AG04449 (cell line): Measurements from ENCODE around the gene JOSD1.

Source experiments
- CTCF ChIA-PET: fragments of 350-600 bp; formaldehyde crosslinking; extraction: SDS; loops from one replicate; lab custom pipeline; 2021; ENCODE audit warnings: antibody characterized with exemption; lab: Yijun Ruan, JAX
- POLR2A ChIA-PET: fragments of 400-600, 350-600 bp; formaldehyde crosslinking; extraction: SDS; loops from one replicate; lab custom pipeline; 2020; ENCODE audit warnings: antibody characterized with exemption, inconsistent platforms; lab: Yijun Ruan, JAX
- DNase-seq: peaks from one replicate; pipeline ENCODE4 v3.0.0-alpha.2; 2010; ENCODE audit warnings: low read depth, low spot score
- H3K4me3 ChIP-seq: 2 replicates; pipeline ENCODE4 v1.5.1; 2011; ENCODE audit warnings: low read depth, mild to moderate bottlenecking, control low read depth, low read length
- TF ChIP-seq, protein P1 (sequence below): IDR thresholded peaks from one replicate; pipeline ENCODE4 v1.5.1; 2011; ENCODE audit warnings: mild to moderate bottlenecking, moderate library complexity, low read length, control low read depth, inconsistent platforms; ENCODE audit not compliant: insufficient read depth; ENCODE audit errors: missing control alignments

The JOSD1 gene

DNA sequence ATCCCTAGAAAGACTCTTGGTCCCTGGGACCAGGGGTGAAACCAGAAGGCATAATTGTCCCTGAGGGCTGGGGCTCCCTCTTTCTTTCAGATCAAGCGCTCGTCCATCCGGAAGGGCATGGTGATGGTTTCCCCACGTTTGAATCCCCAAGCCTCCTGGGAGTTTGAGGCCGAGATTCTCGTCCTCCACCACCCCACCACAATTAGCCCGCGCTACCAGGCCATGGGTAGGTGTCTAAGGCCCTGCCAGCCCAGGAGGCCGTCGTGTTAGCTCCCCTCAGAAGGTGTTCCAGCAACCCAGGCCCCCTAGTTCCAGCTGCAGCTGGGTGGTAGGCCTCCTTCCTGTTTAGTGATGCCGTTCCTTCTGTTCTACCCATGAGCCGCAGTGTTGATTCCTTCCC, 26.4 kb upstream of the JOSD1 start:
- TF ChIP-seq, protein P1, sequence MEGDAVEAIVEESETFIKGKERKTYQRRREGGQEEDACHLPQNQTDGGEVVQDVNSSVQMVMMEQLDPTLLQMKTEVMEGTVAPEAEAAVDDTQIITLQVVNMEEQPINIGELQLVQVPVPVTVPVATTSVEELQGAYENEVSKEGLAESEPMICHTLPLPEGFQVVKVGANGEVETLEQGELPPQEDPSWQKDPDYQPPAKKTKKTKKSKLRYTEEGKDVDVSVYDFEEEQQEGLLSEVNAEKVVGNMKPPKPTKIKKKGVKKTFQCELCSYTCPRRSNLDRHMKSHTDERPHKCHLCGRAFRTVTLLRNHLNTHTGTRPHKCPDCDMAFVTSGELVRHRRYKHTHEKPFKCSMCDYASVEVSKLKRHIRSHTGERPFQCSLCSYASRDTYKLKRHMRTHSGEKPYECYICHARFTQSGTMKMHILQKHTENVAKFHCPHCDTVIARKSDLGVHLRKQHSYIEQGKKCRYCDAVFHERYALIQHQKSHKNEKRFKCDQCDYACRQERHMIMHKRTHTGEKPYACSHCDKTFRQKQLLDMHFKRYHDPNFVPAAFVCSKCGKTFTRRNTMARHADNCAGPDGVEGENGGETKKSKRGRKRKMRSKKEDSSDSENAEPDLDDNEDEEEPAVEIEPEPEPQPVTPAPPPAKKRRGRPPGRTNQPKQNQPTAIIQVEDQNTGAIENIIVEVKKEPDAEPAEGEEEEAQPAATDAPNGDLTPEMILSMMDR: no peak
- CTCF ChIA-PET: interaction anchor here (1.4 to 5.0 kb wide), 2 partner anchors 8 to 28 kb away, joined by 3 to 52 read pairs; no protein-coding TSS in a partner anchor

DNA sequence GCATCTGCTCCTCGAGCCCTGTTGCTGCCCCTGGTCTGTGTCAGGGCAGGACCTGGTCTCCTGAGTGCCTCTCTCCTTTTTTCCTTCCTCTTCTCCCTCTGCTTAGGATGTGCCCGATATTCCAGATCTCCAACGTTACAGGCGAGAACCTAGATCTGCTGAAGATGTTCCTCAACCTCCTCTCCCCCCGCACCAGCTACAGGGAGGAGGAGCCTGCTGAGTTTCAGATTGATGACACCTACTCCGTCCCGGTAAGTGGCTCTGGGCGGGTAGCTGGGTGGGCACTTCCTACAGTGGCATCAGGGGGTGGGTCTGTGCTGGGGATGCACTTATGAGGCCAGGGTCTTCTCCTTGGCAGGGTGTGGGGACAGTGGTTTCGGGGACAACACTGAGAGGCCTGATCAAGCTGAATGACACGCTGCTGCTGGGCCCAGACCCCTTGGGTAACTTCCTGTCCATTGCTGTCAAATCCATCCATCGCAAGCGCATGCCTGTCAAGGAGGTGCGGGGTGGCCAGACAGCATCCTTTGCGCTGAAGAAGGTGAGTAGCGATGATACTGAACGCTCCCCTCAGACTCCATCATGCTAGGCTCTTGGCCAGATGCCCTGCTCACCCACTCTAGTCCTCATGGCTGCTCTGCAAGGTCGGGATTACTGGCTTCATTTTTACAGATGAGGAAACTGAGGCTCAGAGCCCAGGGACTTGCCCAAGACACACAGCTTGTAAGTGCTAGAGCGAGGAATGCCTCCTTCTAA, 25.3 kb upstream of the JOSD1 start:
- ChIA-PET POLR2A (interaction anchor here (0.9 kb wide), 1 partner anchor 8 kb away, joined by 4 read pairs; no protein-coding TSS in a partner anchor), CTCF (interaction anchor here (1.0 to 5.0 kb wide), 9 partner anchors 8 to 29 kb away, joined by 3 to 52 read pairs (median 7); partner anchors contain the start of gene GTPBP1)
- DNase-seq: no peak
- no peak overlapping the region for H3K4me3 ChIP-seq
- TF ChIP-seq, protein P1: no peak

More for the DNA sequence above, 26.4 kb upstream of the JOSD1 start:
- POLR2A ChIA-PET: no interaction called here
- H3K4me3 ChIP-seq: no peak overlapping the region
- no peak for DNase-seq

DNA sequence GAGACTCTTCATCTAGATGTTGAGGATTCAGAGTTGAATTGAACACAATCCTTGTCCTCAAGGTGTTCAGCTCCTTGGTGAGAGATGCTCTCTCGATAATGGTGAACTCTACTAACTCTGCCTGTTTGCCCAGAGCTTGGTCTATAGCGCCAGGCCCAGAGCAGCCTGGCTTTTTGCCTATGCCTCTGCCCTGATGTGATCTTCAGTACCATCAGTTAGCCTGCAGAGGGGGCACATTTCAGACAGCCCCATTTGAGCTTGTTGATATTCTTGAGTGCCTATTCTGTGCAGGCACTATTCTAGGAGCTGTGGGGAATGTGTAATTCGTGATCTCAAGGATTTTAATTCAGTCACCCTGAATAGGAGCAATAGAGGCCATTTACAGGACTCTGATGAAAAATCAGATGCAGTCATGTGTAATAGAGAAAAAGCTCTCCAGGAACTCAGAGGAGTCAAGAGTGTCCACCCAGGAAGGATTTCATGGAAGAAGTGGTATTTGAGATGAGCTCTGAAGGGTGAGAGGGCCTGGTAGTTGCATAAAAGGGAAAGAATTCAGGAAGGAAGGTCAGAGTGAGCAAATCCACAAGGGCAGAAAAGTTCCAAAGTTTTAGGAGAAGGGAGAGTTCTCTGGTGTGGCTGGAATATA, 24.3 kb upstream of the JOSD1 start:
- TF ChIP-seq, protein P1: peak; percentile 53
- H3K4me3 ChIP-seq: no peak overlapping the region
- ChIA-PET POLR2A (interaction anchor here (0.9 kb wide), 1 partner anchor 9 kb away, joined by 4 read pairs; no protein-coding TSS in a partner anchor), CTCF (interaction anchor here (0.6 to 5.0 kb wide), 17 partner anchors 9 to 671 kb away, joined by 3 to 52 read pairs (median 4); partner anchors contain the start of genes GTPBP1 and TOMM22)
- no peak for DNase-seq

DNA sequence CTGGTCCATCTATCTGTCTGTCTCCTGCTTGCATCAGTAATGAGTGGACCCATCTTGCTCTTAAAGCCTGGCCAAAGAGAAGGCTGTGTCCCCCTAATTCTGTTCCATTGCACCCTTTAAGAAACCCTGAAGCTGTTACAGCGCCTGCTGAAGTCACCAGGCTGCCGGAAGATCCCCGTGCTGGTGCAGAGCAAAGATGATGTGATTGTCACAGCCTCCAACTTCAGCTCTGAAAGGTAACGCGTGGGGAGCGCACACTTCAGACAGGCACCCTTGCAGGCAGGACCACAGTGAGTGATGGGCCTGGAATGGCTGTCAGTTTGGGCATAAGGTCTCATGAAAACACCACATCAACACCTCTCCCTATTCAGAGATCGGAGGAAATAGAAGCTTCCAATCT, 23.4 kb upstream of the JOSD1 start:
- ChIA-PET CTCF (interaction anchor here (0.6 to 5.0 kb wide), 15 partner anchors 8 to 671 kb away, joined by 3 to 52 read pairs (median 4); partner anchors contain the start of genes GTPBP1 and TOMM22), POLR2A (no interaction called here)
- no peak for DNase-seq
- TF ChIP-seq, protein P1: no peak
- H3K4me3 ChIP-seq: no peak overlapping the region

DNA sequence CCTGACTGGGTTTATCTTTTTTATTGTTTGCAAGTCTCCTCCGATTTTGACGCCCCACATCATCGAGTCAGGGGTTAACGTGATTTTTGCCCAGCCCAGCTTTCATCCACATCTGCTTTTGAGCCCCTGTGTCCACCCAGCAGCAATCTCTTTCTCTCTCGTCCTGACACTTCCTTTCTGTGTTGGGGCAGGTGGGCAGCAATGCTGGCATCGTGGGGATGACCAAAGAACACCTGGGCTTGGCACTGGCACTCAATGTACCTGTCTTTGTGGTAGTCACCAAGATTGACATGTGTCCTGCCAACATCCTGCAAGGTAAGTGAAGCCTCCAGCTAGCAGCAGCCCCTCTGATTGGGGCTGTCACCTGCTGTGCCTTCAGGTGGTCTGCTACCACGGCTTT, 20.8 kb upstream of the JOSD1 start:
- no peak overlapping the region for H3K4me3 ChIP-seq
- ChIA-PET POLR2A (no interaction called here), CTCF (interaction anchor here (0.7 to 1.2 kb wide), 3 partner anchors 9 to 669 kb away, joined by 3 to 5 read pairs (median 3); no protein-coding TSS in a partner anchor)
- TF ChIP-seq, protein P1: no peak
- DNase-seq: no peak

DNA sequence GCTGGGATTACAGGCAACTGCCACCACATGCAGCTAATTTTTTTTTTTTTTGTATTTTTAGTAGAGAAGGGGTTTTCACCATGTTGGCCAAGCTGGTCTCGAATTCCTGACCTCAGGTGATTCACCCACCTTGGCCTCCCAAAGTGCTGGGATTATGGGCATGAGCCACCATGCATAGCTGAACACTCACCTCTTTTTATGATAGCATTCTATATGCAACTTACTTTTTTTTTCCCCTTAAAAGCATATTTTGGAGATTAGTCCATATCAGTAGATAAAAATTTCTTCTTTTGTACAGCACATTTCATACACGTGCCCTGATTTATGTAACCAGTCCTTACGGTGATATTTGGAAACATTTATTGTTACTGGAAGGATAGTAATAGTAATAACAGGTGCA, 19.6 kb upstream of the JOSD1 start:
- TF ChIP-seq, protein P1: no peak
- POLR2A ChIA-PET: interaction anchor here (0.7 to 0.9 kb wide), 2 partner anchors 23 to 388 kb away, joined by 3 read pairs; no protein-coding TSS in a partner anchor
- H3K4me3 ChIP-seq: no peak overlapping the region
- no peak for DNase-seq
- CTCF ChIA-PET: interaction anchor here (1.5 kb wide), 1 partner anchor 9 kb away, joined by 4 read pairs; no protein-coding TSS in a partner anchor
